ENCODE measurements around the gene ZNF41.

GRCh38 chrX:47430925-47431324, 52.1 kb downstream of the ZNF41 start:
- TF ChIP-seq POLR2A (IDR thresholded peaks at IDR 0.05) (no peak), POLR2AphosphoS5 (IDR thresholded peaks at IDR 0.05) (no peak), CTCF (IDR thresholded peaks at IDR 0.05) (no peak), EP300 (IDR thresholded peaks at IDR 0.05) (no peak)
